Glutamatergic neuron (in vitro differentiated cells): ENCODE data around the gene SCTR. TPM values are rescaled to one million over a fixed set of nuclear protein-coding genes. Genes with fewer than 3 reads are reported as not detected.

Experiments used
- DNase-seq: peaks from one replicate; pipeline ENCODE4 v3.0.0; 2022
- H3K27ac Mint-ChIP-seq: one replicate; pipeline ENCODE4 v1.8.0; 2020; ENCODE audit warnings: mild to moderate bottlenecking, mixed read lengths, inconsistent platforms; ENCODE audit not compliant: unreplicated experiment
- H3K27me3 Mint-ChIP-seq: one replicate; pipeline ENCODE4 v1.8.0; 2020; ENCODE audit warnings: mild to moderate bottlenecking, moderate library complexity, mixed read lengths, inconsistent platforms; ENCODE audit not compliant: unreplicated experiment
- H3K36me3 Mint-ChIP-seq: one replicate; pipeline ENCODE4 v1.8.0; 2020; ENCODE audit warnings: mild to moderate bottlenecking, mixed read lengths, inconsistent platforms; ENCODE audit not compliant: unreplicated experiment
- H3K4me1 Mint-ChIP-seq: one replicate; pipeline ENCODE4 v1.8.0; 2020; ENCODE audit warnings: mild to moderate bottlenecking, low read depth, mixed read lengths, inconsistent platforms; ENCODE audit not compliant: unreplicated experiment
- H3K4me3 Mint-ChIP-seq: one replicate; pipeline ENCODE4 v1.8.0; 2020; ENCODE audit warnings: mild to moderate bottlenecking, mixed read lengths, inconsistent platforms; ENCODE audit not compliant: unreplicated experiment
- H3K9me3 Mint-ChIP-seq: one replicate; pipeline ENCODE4 v1.8.0; 2020; ENCODE audit warnings: mild to moderate bottlenecking, moderate library complexity, mixed read lengths, inconsistent platforms; ENCODE audit not compliant: unreplicated experiment
- CTCF ChIP-seq: fragments of 200-600 bp; sonication (generic); IDR thresholded peaks from one replicate; pipeline ENCODE4 v1.5.0; 2021; ENCODE audit not compliant: partially characterized antibody, unreplicated experiment
- total RNA-seq: library from RNA; stranded (reverse); fragmentation: NEBNext Ultra II Directional; extraction: Animal tissue kit (Norgen Biotek cat#: 25700); gene quantifications from one replicate; pipeline ENCODE4 v1.2.1, GENCODE V29; 2021; ENCODE audit not compliant: unreplicated experiment

Gene SCTR
- total RNA-seq, 1 donor from 2014 or later: not detected

GRCh38 chr2:119430023-119430498 is 94.2 kb downstream of the SCTR start:
- no peak overlapping the region for H3K27ac Mint-ChIP-seq
- no peak for TF ChIP-seq CTCF
- H3K27me3 Mint-ChIP-seq: peaks cover 19% of the 10 kb centered on the region
- no peak for DNase-seq
- H3K4me1 Mint-ChIP-seq: no peaks in the 10 kb centered on the region
- no peaks in the 10 kb centered on the region for H3K36me3 Mint-ChIP-seq
- no peak overlapping the region for H3K4me3 Mint-ChIP-seq
- H3K9me3 Mint-ChIP-seq: peaks cover 9% of the 10 kb centered on the region

- H3K27ac Mint-ChIP-seq: no peak overlapping the region
- no peaks in the 10 kb centered on the region for H3K36me3 Mint-ChIP-seq
- no peaks in the 10 kb centered on the region for H3K4me1 Mint-ChIP-seq
- H3K9me3 Mint-ChIP-seq: peaks cover 9% of the 10 kb centered on the region
- H3K4me3 Mint-ChIP-seq: no peak overlapping the region
- peaks cover 19% of the 10 kb centered on the region for H3K27me3 Mint-ChIP-seq
- DNase-seq: no peak
- TF ChIP-seq CTCF: no peak
These were observed 94.9 kb downstream of the SCTR start for GRCh38 chr2:119429225-119429981.

- no peak for TF ChIP-seq CTCF
- DNase-seq: no peak
- Mint-ChIP-seq H3K36me3 (no peaks in the 10 kb centered on the region), H3K4me1 (no peaks in the 10 kb centered on the region), H3K9me3 (peaks cover 9% of the 10 kb centered on the region), H3K4me3 (no peak overlapping the region), H3K27me3 (peaks cover 20% of the 10 kb centered on the region), H3K27ac (no peak overlapping the region)
These were observed 95.6 kb downstream of the SCTR start for GRCh38 chr2:119428488-119429224.

DNA sequence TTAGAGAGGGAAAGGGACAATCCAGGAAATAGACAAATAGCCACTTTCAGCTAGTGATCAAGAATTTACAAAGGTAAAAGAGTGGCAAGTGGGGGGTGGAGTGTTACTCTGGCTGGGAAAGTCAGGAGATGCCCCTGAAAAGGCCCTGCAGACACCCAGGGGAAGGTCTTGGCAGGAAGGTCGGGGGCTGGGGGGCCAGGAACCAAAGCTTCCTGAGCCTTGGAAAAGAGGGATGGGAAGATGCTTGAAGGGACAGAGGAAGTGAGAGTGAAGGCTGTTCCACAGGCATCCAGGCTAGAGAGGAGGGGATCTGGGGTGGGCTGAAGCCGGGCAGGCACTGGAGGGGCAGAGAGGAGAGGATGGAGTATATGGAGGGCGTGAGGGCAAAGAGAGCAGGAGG is 96.5 kb downstream of the SCTR start:
- H3K27me3 Mint-ChIP-seq: peaks cover 16% of the 10 kb centered on the region
- peaks cover 6% of the 10 kb centered on the region for H3K9me3 Mint-ChIP-seq
- TF ChIP-seq CTCF: no peak
- H3K36me3 Mint-ChIP-seq: no peaks in the 10 kb centered on the region
- no peak overlapping the region for H3K27ac Mint-ChIP-seq
- peaks cover 3% of the 10 kb centered on the region for H3K4me1 Mint-ChIP-seq
- DNase-seq: no peak
- no peak overlapping the region for H3K4me3 Mint-ChIP-seq

DNA sequence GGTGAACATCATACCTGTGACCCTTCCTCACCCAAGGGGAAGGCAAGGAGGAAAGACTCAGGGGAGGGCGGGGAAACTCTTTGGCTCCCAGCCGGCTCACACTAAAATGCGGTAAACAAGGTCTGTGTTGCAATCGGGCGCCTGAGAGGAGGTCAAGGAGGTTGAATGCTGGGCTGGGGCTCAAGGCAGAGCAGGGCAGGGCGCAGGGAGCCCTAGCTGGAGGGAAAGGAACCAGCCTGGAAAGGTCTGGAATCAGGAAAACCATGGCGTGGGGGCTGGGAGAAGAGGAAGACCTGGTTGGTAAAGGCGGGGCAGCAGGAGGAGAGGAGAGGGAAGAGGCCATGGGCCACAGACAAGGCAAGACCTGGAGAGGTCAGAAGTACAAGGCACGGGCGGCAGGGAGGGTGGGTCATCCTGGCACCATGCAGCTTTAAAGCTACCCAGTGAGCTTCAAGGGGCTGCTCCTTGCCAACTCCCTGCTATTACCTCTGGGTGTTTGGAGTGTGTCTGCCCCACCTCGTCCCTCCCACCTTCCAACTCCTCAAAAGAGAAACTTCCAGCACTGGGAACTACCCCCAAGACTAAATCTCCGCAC is 97.4 kb downstream of the SCTR start:
- H3K9me3 Mint-ChIP-seq: peaks cover 7% of the 10 kb centered on the region
- H3K27ac Mint-ChIP-seq: no peak overlapping the region
- no peak overlapping the region for H3K4me3 Mint-ChIP-seq
- no peak for TF ChIP-seq CTCF
- no peaks in the 10 kb centered on the region for H3K36me3 Mint-ChIP-seq
- H3K27me3 Mint-ChIP-seq: peaks cover 9% of the 10 kb centered on the region
- no peak for DNase-seq
- H3K4me1 Mint-ChIP-seq: peaks cover 5% of the 10 kb centered on the region
